T-helper 17 cell (primary cell): Measurements from ENCODE around the gene UBQLN4. TPM values are rescaled to one million over a fixed set of nuclear protein-coding genes. Genes with fewer than 3 reads are reported as not detected.
A peak's percentile ranks its signal among the peaks of the same experiment; 100 is the strongest.

Experiments
- ATAC-seq: fragments of 150-1000 bp; cut with Tn5 transposase; 2 replicates; pipeline ENCODE4 v1.10.0; 2021; ENCODE audit warnings: mild to moderate bottlenecking, moderate library complexity
- DNase-seq, 3 donors: peaks; one replicate each; pipeline versions ENCODE4 v3.0.0 to v3.0.0-alpha.2; 2020 to 2021
- H3K9me3 ChIP-seq: one replicate; pipeline ENCODE4 v1.7.0; 2013; ENCODE audit warnings: low read length, mild to moderate bottlenecking; ENCODE audit not compliant: control insufficient read depth, poor library complexity, severe bottlenecking
- H3K27ac Mint-ChIP-seq: one replicate; pipeline ENCODE4 v1.8.0; 2022; ENCODE audit warnings: mild to moderate bottlenecking, moderate library complexity, mixed read lengths
- H3K27me3 Mint-ChIP-seq: one replicate; pipeline ENCODE4 v1.8.0; 2022; ENCODE audit warnings: mixed read lengths
- H3K36me3 Mint-ChIP-seq: one replicate; pipeline ENCODE4 v1.8.0; 2022; ENCODE audit warnings: low read depth, mixed read lengths
- H3K4me1 Mint-ChIP-seq: one replicate; pipeline ENCODE4 v1.8.0; 2022; ENCODE audit warnings: mild to moderate bottlenecking, mixed read lengths
- H3K4me3 Mint-ChIP-seq: one replicate; pipeline ENCODE4 v1.8.0; 2022; ENCODE audit warnings: mild to moderate bottlenecking, moderate library complexity, mixed read lengths
- total RNA-seq, 4 donors: library from RNA in 2 of 4; stranded (reverse) in 2 of 4; gene quantifications; one replicate each; pipeline ENCODE4 v1.2.3 and lab custom pipeline; 2022 to 2026

UBQLN4 gene
- total RNA-seq = 10 to 100 TPM; 21.9 to 22.7 TPM
- 19.4 to 47.3 reads per million in 2 donors for total RNA-seq (lab: John Stamatoyannopoulos, UW)

DNA sequence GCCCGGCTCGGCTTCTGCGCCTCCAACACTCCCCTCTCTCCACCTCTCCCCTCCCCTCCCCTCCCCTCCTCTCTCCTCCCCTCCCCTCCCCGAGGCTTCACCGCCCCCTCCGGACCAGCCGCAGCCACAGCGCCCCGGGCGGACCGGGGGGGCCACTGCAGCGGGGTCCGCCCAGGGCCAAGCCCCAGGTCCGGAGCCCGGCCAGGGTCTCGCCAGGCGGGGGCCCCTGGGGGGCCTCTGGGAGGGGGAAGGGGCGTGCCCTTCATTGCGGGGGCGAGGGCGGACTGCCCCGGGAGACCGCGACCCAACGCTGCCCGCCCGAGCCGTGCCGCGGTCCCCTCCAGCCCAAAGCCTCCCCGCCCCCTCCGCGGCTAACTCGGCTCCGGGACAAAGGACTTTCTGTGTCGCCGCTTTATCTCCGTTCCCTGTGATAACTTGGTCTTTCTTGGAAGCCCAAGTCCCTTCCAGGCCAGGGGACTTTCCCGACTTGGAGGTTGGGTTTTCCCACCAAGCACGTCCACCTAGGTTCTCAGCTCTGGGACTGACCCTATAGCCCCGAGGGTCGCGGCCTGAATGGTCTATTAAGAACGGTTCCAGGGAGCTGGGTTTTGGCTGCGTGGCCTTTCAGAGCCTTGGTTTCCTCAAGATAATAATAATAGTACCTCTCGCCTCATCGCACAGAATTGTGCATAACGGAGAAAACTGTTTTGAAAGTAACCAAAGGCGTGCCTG lies at the start of gene UBQLN4:
Gene UBQLN4 (minus strand): TSS at position 31 of the 732 bp plus-strand sequence. CDS start 97 bp downstream, outside the sequence.
- ATAC-seq = peak; percentile 69
- peak within 1 kb of the TSS; percentile 99 for H3K4me3 Mint-ChIP-seq
- peak; percentile 79 to 80 (median 79) for DNase-seq
- H3K27ac Mint-ChIP-seq = peak within 1 kb of the TSS; percentile 88
- H3K36me3 Mint-ChIP-seq = peaks cover 7% of the 10 kb centered on the region
- peaks cover 28% of the 10 kb centered on the region for H3K4me1 Mint-ChIP-seq
- H3K9me3 ChIP-seq = no peaks in the 10 kb centered on the region
- no peaks in the 10 kb centered on the region for H3K27me3 Mint-ChIP-seq

DNA sequence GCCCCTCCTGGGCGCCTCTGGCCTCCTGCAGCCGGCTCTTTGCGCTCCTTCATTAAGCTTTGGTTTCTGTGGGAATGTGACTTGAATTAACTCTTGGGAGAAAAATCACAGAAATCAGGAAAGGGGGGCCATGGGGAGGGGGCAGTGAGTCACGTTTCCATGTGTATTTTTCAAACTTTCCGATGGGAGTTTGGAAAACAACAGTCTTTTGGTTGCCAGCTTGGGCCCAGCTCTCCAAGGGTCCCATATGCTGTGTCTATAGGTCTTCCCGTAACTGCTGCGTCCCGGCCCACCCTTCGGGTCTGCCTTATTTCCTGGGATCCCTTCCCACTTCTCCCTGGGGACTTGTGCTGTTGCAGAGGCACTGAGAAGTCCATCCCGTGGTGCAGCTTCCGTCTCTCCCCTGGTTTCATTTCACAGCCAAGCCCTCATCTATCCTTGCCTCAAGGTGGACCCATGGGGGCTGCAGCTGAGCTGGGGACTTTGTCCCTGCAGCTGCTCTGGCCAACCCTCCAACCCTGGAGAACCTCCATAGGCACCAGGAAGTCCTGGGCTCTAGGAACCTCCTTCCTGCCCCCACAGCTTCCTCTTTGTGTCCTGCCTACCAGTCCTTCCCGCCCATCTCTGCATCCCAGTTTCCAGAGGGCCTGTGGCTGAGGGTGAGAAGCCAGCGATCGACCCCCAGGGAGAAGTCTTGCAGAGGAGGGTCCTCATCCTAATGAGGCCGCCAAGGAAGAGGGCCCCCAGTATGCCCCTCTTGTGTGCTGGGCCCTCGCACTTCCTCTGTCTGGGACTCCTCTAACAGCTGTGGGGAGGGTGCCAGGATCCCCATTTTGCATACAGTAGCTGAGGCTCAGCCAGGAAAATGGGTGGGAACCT lies 49.3 kb upstream of the UBQLN4 start:
- no peak overlapping the region for H3K4me3 Mint-ChIP-seq
- no peaks in the 10 kb centered on the region for H3K27me3 Mint-ChIP-seq
- no peaks in the 10 kb centered on the region for H3K36me3 Mint-ChIP-seq
- DNase-seq = no peak
- peak overlapping the region; percentile 100 for H3K27ac Mint-ChIP-seq
- no peak for ATAC-seq
- H3K4me1 Mint-ChIP-seq = peaks cover 48% of the 10 kb centered on the region
- H3K9me3 ChIP-seq = no peaks in the 10 kb centered on the region

DNA sequence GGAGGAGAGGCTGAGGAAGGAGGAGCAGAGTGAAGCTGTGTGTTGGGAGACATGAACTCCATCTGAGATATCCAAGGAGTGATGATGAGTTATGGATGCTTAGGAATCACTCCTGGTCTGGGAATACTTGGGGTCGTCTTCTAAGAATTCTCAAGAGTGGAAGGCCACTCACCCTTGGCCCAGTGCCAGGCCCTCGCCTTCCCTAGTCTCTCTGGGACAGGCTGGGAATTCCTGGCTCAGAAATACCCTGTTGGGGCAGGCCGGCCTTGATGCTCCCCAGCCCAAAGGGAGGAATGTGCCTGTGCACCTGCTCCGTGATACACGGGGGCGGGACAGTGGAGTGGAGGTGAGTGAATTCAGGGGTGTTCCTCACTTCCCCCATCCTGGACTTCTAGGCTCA lies 48.3 kb upstream of the UBQLN4 start:
- DNase-seq (no peak), ATAC-seq (no peak)
- Mint-ChIP-seq H3K36me3 (no peaks in the 10 kb centered on the region), H3K4me3 (peak overlapping the region; percentile 34), H3K27me3 (no peaks in the 10 kb centered on the region), H3K4me1 (peaks cover 57% of the 10 kb centered on the region), H3K27ac (peak overlapping the region; percentile 100)
- no peaks in the 10 kb centered on the region for H3K9me3 ChIP-seq

DNA sequence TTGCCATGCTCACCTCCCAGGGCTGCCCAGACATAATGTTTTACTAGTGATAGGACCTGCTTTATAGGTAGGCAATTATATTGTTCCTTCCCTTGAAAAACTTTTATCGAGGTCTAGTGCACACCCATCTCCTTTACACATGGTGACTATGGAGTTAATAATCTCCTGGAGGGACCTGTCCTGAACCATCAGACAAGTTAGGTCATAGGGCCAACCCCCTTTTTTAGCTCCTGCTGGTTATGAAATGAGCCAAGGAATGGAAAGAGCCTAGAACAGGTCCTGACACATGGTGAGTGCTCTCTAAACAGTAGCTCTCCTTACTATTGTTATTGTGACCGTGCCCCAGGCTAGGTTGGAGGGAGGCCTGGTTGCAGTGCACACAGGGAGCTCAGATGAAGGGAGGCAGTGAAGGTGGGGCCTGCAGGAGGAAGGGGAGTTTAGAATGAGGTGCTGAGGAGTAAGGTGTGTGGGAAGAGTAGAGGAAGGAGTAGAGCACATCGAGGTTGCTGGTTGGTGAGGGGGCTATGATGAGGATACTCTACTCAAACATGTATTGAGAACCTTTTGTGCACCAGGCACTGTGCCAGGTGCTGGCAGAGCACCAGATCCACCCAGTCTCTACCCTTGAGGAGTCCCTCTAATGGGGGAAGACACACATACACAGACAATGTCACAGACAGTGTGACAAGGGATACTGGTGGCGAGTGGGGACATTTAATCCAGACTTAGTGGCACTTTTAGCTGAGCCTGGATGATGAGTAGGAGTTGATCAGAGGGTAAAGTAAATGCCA lies 46.8 kb upstream of the UBQLN4 start:
- no peak for DNase-seq
- no peak for ATAC-seq
- Mint-ChIP-seq H3K27ac (peak overlapping the region; percentile 100), H3K27me3 (no peaks in the 10 kb centered on the region), H3K36me3 (no peaks in the 10 kb centered on the region), H3K4me1 (peaks cover 62% of the 10 kb centered on the region), H3K4me3 (no peak overlapping the region)
- no peaks in the 10 kb centered on the region for H3K9me3 ChIP-seq

DNA sequence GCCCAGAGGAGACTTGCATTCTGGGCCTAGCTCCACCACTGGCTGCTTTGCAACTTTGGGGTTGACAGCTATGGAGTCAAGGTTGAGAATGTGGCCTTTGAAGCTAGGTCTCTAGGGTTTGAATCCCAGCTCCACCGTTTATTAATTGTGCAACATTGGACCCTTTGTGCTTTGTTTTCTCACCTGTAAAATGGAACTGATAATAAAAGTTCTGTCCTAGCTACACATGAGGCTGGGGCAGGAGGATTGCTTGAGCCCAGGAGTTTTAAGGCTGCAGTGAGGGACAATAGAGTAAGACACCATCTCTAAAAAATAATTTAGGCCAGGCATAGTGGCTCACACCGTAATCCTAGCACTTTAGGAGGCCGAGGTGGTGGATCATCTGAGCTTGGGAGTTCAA lies 45.7 kb upstream of the UBQLN4 start:
- Mint-ChIP-seq H3K27me3 (no peaks in the 10 kb centered on the region), H3K4me3 (no peak overlapping the region), H3K4me1 (peaks cover 57% of the 10 kb centered on the region), H3K36me3 (no peaks in the 10 kb centered on the region), H3K27ac (peak overlapping the region; percentile 100)
- DNase-seq (no peak), ATAC-seq (no peak)
- H3K9me3 ChIP-seq = no peaks in the 10 kb centered on the region

DNA sequence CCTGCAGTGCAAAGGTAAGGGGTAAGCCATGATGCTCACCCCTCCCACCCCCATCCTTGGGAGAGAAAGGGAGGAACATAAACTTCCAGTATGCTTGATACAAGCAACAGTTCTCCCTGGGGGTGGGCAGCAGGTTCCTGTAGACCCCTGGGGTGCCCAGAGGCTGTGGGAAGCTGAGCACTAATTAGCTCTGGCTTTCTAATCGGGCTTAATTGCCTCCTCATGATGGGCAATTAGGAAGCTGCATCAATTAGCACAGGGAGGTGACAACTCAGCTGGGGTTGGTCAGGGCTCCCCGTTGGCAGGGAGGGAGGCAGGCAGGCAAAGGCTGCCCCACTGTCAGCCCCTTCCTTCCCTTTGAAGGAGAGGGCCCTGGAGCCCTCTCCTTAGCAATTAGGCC lies 45.2 kb upstream of the UBQLN4 start:
- no peaks in the 10 kb centered on the region for H3K36me3 Mint-ChIP-seq
- ATAC-seq (no peak), DNase-seq (no peak)
- no peaks in the 10 kb centered on the region for H3K9me3 ChIP-seq
- no peak overlapping the region for H3K4me3 Mint-ChIP-seq
- peaks cover 53% of the 10 kb centered on the region for H3K4me1 Mint-ChIP-seq
- H3K27ac Mint-ChIP-seq = peak overlapping the region; percentile 100
- H3K27me3 Mint-ChIP-seq = no peaks in the 10 kb centered on the region

DNA sequence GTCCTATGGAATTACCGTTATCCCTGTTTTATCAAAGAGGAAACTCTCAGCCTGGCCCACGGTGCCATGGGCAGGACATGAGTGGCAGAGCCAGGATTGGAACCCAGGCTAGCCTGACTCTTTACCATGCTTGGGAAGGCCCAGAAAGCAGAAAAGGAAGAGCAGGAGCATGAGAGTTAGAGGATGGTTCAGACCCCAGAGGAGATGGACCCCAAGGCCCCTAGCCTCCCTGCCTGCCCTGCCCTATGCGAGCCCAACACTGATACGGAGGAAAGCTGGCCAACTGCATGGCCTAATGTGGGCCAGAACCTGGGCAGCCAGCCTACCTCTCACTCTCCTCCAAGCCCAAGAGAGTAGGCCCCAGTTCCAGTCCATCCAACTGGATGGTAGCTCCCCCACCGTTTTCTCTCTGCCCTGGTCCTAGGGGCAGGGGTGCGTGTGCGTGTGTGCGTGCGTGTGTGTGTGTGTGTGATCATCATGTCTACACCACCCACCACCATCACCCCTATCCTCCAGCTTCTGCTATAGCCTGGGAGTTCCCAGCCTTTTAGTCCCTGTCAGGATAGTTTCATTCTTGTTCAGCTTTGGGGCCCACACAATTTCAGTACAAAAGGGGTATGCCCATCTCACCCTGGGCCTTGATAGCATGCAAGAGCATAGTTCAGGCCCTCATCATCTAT lies 44.0 kb upstream of the UBQLN4 start:
- Mint-ChIP-seq H3K4me3 (peak overlapping the region; percentile 75), H3K4me1 (peaks cover 47% of the 10 kb centered on the region), H3K27ac (peak overlapping the region; percentile 100), H3K36me3 (no peaks in the 10 kb centered on the region), H3K27me3 (no peaks in the 10 kb centered on the region)
- no peaks in the 10 kb centered on the region for H3K9me3 ChIP-seq
- no peak for ATAC-seq
- DNase-seq = no peak

DNA sequence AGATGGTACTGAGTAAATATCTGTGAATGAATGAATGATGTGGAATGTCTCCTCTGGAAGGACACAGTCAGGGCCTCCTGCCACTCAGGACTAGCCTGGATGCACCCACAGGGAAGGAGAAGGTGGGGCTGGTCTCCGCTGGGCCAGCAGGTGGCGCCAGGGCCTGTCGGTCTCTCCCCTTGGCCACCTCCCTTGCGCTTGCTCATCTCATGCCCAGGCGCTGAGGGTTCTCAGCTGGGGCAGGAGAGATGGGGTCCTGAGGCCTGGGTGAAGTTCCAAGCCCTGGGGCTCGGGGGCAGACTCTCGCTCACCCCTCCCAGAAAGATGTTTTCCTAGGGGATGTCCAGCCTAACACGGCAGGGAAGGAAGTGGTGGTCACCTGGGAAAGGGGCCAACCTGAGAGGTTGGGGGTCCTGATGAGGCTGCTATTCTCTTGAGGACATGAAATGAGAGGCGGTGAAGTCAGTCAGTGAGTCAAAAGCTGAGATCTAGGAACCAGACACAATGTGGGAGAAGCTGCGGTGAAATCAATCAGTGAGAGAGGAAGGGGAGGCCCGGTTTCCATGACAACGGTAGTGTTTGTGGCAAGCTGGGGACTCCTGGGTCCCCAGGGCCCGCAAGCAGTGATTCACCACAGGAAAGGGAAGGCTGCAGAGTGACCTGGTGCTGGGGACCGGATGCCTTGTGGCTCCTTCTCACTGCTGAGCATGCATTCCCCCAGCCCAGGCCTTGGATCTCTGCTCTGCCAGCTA lies 43.2 kb upstream of the UBQLN4 start:
- no peaks in the 10 kb centered on the region for H3K27me3 Mint-ChIP-seq
- ATAC-seq (peak; percentile 85), DNase-seq (peak; percentile 74 to 85 (median 82))
- H3K9me3 ChIP-seq = no peaks in the 10 kb centered on the region
- peak overlapping the region; percentile 100 for H3K27ac Mint-ChIP-seq
- H3K4me1 Mint-ChIP-seq = peaks cover 45% of the 10 kb centered on the region
- H3K4me3 Mint-ChIP-seq = peak overlapping the region; percentile 75
- H3K36me3 Mint-ChIP-seq = no peaks in the 10 kb centered on the region

DNA sequence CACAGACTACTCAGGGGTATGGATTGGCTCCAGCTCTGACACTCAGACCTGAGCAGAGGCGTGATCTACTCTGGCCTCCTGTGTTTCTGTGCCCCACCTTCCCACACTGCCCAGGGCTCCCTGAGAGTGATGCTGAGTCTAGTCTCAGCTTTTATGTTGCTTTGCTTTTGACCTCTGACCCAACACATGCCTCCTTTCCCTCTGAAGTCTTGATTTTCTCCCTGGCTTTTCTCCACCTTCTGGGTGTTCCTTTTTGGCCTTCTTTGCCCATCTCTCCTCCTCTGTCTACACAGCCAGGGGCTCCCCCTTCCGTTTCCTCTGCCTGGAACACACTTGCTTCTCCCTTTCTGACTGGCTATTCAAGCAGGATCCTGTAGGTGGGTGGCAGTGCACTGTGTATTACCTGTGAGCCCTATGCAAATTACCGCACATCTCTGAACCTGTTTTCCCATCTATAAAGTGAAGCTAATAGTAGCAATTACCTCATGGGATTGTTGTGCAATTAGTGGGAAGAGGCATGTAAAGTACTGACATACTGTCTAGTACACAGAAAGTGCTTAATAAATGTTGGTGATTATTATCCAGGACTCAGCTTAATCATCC lies 42.4 kb upstream of the UBQLN4 start:
- peak overlapping the region; percentile 75 for H3K4me3 Mint-ChIP-seq
- ATAC-seq = no peak
- H3K27me3 Mint-ChIP-seq = no peaks in the 10 kb centered on the region
- H3K9me3 ChIP-seq = no peaks in the 10 kb centered on the region
- no peaks in the 10 kb centered on the region for H3K36me3 Mint-ChIP-seq
- DNase-seq = no peak
- H3K27ac Mint-ChIP-seq = peak overlapping the region; percentile 100
- peaks cover 45% of the 10 kb centered on the region for H3K4me1 Mint-ChIP-seq

DNA sequence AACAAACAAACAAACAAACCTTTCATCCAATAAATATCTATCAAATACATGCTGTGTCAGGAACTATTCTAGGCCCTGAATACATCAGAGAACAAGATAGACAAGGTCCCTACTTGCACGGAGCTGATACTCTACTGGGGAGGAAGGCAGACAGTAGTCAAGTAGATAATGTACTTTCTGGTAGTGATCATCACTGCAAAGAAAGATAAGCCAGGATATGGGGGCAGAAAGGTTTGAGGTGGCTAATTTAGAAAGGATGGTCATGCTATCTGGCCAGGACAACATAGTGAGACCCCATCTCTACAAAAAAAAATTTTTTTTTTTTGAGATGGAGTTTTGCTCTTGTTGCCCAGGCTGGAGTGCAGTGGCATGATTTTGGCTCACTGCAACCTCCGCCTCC lies 38.0 kb upstream of the UBQLN4 start:
- peaks cover 19% of the 10 kb centered on the region for H3K27me3 Mint-ChIP-seq
- DNase-seq (no peak), ATAC-seq (no peak)
- peaks cover 20% of the 10 kb centered on the region for H3K4me1 Mint-ChIP-seq
- H3K27ac Mint-ChIP-seq = no peak overlapping the region
- peaks cover 2% of the 10 kb centered on the region for H3K36me3 Mint-ChIP-seq
- H3K4me3 Mint-ChIP-seq = no peak overlapping the region
- no peaks in the 10 kb centered on the region for H3K9me3 ChIP-seq

DNA sequence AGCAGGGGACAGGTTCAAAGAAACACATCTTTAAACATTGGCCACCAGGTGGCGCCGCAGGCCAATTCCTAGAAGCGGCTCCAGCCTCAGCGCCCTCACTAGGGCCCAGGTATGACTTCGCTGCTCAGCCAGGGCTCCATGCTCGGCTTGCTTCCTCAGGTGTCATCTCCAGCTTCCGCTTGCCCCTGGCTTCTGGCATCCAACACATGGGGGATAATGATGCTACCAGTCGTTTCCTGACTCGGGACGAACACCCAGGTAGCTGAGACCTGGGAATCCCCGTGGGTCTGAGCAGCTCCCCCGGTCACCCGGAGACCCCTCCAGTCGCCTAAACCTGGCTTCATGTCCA lies 37.2 kb upstream of the UBQLN4 start:
- Mint-ChIP-seq H3K4me1 (peaks cover 12% of the 10 kb centered on the region), H3K27ac (no peak overlapping the region), H3K27me3 (peaks cover 27% of the 10 kb centered on the region), H3K36me3 (peaks cover 2% of the 10 kb centered on the region), H3K4me3 (no peak overlapping the region)
- H3K9me3 ChIP-seq = no peaks in the 10 kb centered on the region
- DNase-seq (peak; percentile 78 to 90 (median 81)), ATAC-seq (peak; percentile 97)
